ENCODE measurements around the gene RCOR2. TPM values are rescaled to one million over a fixed set of nuclear protein-coding genes. Genes with fewer than 3 reads are reported as not detected.
A peak's percentile ranks its signal among the peaks of the same experiment; 100 is the strongest.

Gene RCOR2
- total RNA-seq, 1 donor from 2014 or later = 7.8 TPM

- H3K36me3 ChIP-seq (ENCODE audit: control insufficient read depth, insufficient read depth, low read length) = peaks cover 3% of the 10 kb centered on the region
- no peak overlapping the region for H3K4me3 ChIP-seq (ENCODE audit: low read depth, low read length)
- H3K27me3 ChIP-seq (ENCODE audit: control insufficient read depth, insufficient read depth, low read length) = no peaks in the 10 kb centered on the region
- TF ChIP-seq CTCF (IDR thresholded peaks at IDR 0.05; ENCODE audit: insufficient read depth, low read length, poor library complexity, severe bottlenecking) = no peak
- no peak for DNase-seq (ENCODE audit: low read depth)
Measured at GRCh38 chr11:63907063-63907462, 9.9 kb downstream of the RCOR2 start.

DNA sequence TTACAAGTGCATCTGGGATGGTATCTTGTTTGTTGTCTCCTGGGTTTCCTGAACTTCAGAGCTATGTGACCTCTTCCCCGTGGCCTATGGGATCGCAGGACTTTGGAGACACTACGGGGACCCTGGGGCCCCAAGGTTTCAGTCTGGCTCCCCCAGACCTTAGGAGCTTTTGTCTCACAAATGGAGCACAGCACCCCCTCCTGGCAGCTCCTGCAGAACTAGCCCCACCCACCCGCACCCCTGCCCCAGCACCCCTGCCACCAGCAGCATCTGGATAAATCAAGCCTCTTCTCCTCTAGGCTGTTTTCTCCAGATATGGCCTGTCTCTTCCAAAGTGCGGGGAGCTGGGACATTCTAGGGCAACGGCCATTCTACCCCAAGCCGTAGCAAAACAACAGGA lies 10.4 kb downstream of the RCOR2 start:
- Histone ChIP-seq H3K4me3 (ENCODE audit: low read depth, low read length) (no peak overlapping the region), H3K27me3 (ENCODE audit: control insufficient read depth, insufficient read depth, low read length) (no peaks in the 10 kb centered on the region), H3K36me3 (ENCODE audit: control insufficient read depth, insufficient read depth, low read length) (peaks cover 3% of the 10 kb centered on the region)
- DNase-seq (ENCODE audit: low read depth) = no peak
- TF ChIP-seq CTCF (IDR thresholded peaks at IDR 0.05; ENCODE audit: insufficient read depth, low read length, poor library complexity, severe bottlenecking) = peak; percentile 28

DNA sequence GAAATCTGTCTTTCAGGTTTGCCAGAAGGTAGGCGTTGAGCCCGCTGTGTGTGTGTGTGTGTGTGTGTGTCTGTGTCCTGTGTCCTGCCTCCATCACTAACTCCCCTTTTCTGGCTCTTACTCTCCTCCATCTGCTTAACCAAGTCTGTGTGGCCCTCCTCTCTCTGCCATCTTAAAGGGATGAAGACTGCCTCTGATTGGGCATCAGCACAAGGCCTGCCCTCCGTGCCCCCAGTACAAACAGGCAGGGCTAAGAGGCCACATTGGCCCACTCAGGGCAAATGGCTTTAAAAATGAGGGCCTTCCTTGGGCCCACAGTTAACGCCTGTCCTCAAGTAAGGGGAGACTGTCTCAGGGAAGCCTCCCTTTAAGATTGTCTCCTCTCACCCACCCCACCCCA lies 10.9 kb downstream of the RCOR2 start:
- DNase-seq (ENCODE audit: low read depth) = no peak
- no peak overlapping the region for H3K4me3 ChIP-seq (ENCODE audit: low read depth, low read length)
- TF ChIP-seq CTCF (IDR thresholded peaks at IDR 0.05; ENCODE audit: insufficient read depth, low read length, poor library complexity, severe bottlenecking) = no peak
- H3K36me3 ChIP-seq (ENCODE audit: control insufficient read depth, insufficient read depth, low read length) = peaks cover 2% of the 10 kb centered on the region
- no peaks in the 10 kb centered on the region for H3K27me3 ChIP-seq (ENCODE audit: control insufficient read depth, insufficient read depth, low read length)

- no peak for TF ChIP-seq CTCF (IDR thresholded peaks at IDR 0.05; ENCODE audit: insufficient read depth, low read length, poor library complexity, severe bottlenecking)
- Histone ChIP-seq H3K36me3 (ENCODE audit: control insufficient read depth, insufficient read depth, low read length) (peaks cover 2% of the 10 kb centered on the region), H3K4me3 (ENCODE audit: low read depth, low read length) (no peak overlapping the region), H3K27me3 (ENCODE audit: control insufficient read depth, insufficient read depth, low read length) (no peaks in the 10 kb centered on the region)
- DNase-seq (ENCODE audit: low read depth) = no peak
Measured at GRCh38 chr11:63905179-63905578, 11.8 kb downstream of the RCOR2 start.

DNA sequence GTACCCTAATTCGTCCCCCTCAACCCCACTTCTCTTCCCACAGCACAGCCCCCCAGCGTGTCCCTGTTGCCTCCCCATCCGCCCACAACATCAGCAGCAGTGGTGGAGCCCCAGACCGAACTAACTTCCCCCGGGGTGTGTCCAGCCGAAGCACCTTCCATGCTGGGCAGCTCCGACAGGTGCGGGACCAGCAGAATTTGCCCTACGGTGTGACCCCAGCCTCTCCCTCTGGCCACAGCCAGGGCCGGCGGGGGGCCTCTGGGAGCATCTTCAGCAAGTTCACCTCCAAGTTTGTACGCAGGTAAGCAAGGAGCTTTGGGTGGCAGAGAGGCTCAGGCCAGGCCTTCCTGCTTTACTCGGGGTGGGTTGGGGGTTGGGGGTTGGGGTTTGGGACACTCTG lies 12.2 kb downstream of the RCOR2 start:
- Histone ChIP-seq H3K36me3 (ENCODE audit: control insufficient read depth, insufficient read depth, low read length) (peaks cover 2% of the 10 kb centered on the region), H3K27me3 (ENCODE audit: control insufficient read depth, insufficient read depth, low read length) (no peaks in the 10 kb centered on the region), H3K4me3 (ENCODE audit: low read depth, low read length) (no peak overlapping the region)
- TF ChIP-seq CTCF (IDR thresholded peaks at IDR 0.05; ENCODE audit: insufficient read depth, low read length, poor library complexity, severe bottlenecking) = no peak
- no peak for DNase-seq (ENCODE audit: low read depth)

DNA sequence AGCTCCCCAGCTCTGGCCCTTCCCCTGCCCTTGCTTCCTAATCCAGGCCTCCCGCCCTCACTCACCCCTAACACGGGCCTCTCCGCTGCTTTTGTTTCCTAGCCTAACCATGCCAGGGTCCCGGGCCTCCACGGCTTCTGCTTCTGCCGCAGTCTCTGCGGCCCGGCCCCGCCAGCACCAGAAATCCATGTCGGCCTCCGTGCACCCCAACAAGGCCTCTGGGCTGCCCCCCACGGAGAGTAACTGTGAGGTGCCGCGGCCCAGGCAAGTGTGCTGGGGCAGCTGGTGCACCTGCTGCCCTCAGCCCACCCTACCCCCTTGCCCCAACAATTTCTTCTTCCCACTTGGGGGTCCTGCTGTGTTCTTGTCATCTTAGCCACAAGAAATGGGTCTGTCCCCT lies 13.1 kb downstream of the RCOR2 start:
- H3K4me3 ChIP-seq (ENCODE audit: low read depth, low read length) = no peak overlapping the region
- DNase-seq (ENCODE audit: low read depth) = no peak
- no peak for TF ChIP-seq CTCF (IDR thresholded peaks at IDR 0.05; ENCODE audit: insufficient read depth, low read length, poor library complexity, severe bottlenecking)

More for the DNA sequence above, 13.1 kb downstream of the RCOR2 start:
- Histone ChIP-seq H3K27me3 (ENCODE audit: control insufficient read depth, insufficient read depth, low read length) (no peaks in the 10 kb centered on the region), H3K36me3 (ENCODE audit: control insufficient read depth, insufficient read depth, low read length) (peaks cover 2% of the 10 kb centered on the region)

Measured in kidney epithelial cell (primary cell).